Mammary epithelial cell (primary cell): ENCODE results near the gene SPAG6.

Experiments
- EZH2 ChIP-seq: IDR thresholded peaks from 2 replicates; pipeline ENCODE4 v1.6.1; 2012; ENCODE audit warnings: low read length, inconsistent platforms, borderline replicate concordance
- TF ChIP-seq, protein P1 (sequence below), 2 donors: IDR thresholded peaks in 1 of 2; conservative IDR thresholded peaks in 1 of 2; 2 replicates each; pipeline ENCODE4 v1.5.1; 2011 to 2012; ENCODE audit warnings: inconsistent platforms in 2 of 2, low read length in 2 of 2, mild to moderate bottlenecking in 2 of 2, control low read depth in 1 of 2, low read depth in 1 of 2; ENCODE audit not compliant: insufficient read depth in 1 of 2; ENCODE audit errors: extremely low read depth in 1 of 2

DNA sequence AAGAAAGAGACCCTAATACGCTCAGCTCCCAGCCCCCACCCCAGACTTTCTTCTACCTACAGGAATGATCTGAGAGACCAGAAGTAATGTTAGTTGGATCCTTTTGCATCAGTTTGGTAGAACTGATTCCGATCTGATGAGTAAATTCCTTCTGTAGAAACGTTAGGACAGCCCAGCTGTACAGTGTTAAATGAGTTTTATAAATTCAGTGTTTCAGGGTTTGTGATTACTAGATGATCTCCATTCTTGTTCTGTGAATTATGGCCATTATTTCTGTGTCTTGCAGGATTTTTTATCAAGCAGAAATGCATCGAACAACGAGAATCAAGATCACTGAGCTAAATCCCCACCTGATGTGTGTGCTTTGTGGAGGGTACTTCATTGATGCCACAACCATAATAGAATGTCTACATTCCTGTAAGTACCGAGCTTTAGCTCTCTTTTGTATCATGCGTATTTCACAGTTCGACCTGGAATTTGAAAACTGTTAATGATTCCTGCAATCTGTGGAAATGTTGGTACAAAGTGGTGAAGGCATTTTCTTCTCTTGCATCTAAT lies 19.1 kb upstream of the SPAG6 start:
- TF ChIP-seq, protein P1, sequence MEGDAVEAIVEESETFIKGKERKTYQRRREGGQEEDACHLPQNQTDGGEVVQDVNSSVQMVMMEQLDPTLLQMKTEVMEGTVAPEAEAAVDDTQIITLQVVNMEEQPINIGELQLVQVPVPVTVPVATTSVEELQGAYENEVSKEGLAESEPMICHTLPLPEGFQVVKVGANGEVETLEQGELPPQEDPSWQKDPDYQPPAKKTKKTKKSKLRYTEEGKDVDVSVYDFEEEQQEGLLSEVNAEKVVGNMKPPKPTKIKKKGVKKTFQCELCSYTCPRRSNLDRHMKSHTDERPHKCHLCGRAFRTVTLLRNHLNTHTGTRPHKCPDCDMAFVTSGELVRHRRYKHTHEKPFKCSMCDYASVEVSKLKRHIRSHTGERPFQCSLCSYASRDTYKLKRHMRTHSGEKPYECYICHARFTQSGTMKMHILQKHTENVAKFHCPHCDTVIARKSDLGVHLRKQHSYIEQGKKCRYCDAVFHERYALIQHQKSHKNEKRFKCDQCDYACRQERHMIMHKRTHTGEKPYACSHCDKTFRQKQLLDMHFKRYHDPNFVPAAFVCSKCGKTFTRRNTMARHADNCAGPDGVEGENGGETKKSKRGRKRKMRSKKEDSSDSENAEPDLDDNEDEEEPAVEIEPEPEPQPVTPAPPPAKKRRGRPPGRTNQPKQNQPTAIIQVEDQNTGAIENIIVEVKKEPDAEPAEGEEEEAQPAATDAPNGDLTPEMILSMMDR (conservative IDR thresholded peaks at IDR 0.05 in 1 of 2, IDR thresholded peaks at IDR 0.05 in 1 of 2; ENCODE audit: extremely low read depth in 1 of 2, insufficient read depth in 1 of 2, low read depth in 1 of 2, low read length in 2 of 2), result no peak
- no peak for TF ChIP-seq EZH2
